ENCODE results near the gene NUDCD3. TPM values are rescaled to one million over a fixed set of nuclear protein-coding genes. Genes with fewer than 3 reads are reported as not detected.

Gene NUDCD3
- total and polyA plus RNA-seq, 8 donors: 12.9 to 147 (median 29.5) TPM

GRCh38 chr7:44378744-44379143, 111.7 kb downstream of the NUDCD3 start:
- peak in 1 of 2 donors; percentile 1 for DNase-seq
- intact Hi-C loops (cut with DNase I; ENCODE audit: low total_unique reads): no loop called here
- no peaks in the 10 kb centered on the region for H3K4me1 ChIP-seq
- peaks cover 0 to 32% (median 31%) of the 10 kb centered on the region in 4 donors for H3K36me3 ChIP-seq
- no peaks in the 10 kb centered on the region for H3K9me3 ChIP-seq
- H3K4me3 ChIP-seq: no peak overlapping the region
- H3K27me3 ChIP-seq: no peaks in the 10 kb centered on the region
- no peak for TF ChIP-seq POLR2A (IDR thresholded peaks at IDR 0.05)
- TF ChIP-seq CTCF (IDR thresholded peaks at IDR 0.05): no peak
- TF ChIP-seq EP300 (IDR thresholded peaks at IDR 0.05): no peak
- TF ChIP-seq POLR2AphosphoS5 (IDR thresholded peaks at IDR 0.05): no peak
- H3K27ac ChIP-seq: no peak overlapping the region
- 59 to 83% (median 65%) methylated on average over 3 of the region's 3 CpGs for WGBS, 5 donors

- no peaks in the 10 kb centered on the region for H3K9me3 ChIP-seq
- intact Hi-C loops (cut with DNase I; ENCODE audit: low total_unique reads): no loop called here
- peaks cover 0 to 23% (median 22%) of the 10 kb centered on the region in 4 donors for H3K36me3 ChIP-seq
- H3K4me1 ChIP-seq: no peaks in the 10 kb centered on the region
- TF ChIP-seq POLR2A (IDR thresholded peaks at IDR 0.05) (no peak), CTCF (IDR thresholded peaks at IDR 0.05) (no peak)
- H3K4me3 ChIP-seq: no peak overlapping the region
- H3K27ac ChIP-seq: no peak overlapping the region
- H3K27me3 ChIP-seq: no peaks in the 10 kb centered on the region
- WGBS, 5 donors: 73 to 77% (median 75%) methylated on average over 5 of the region's 5 CpGs
- peak in 1 of 2 donors; percentile 16 for DNase-seq
These were observed 112.6 kb downstream of the NUDCD3 start for GRCh38 chr7:44377681-44378421.

GRCh38 chr7:44377134-44377463, 113.4 kb downstream of the NUDCD3 start:
- no peak for DNase-seq
- no peaks in the 10 kb centered on the region for H3K9me3 ChIP-seq
- H3K4me1 ChIP-seq: no peaks in the 10 kb centered on the region
- no peak overlapping the region for H3K4me3 ChIP-seq
- peaks cover 0 to 16% (median 14%) of the 10 kb centered on the region in 4 donors for H3K36me3 ChIP-seq
- no peaks in the 10 kb centered on the region for H3K27me3 ChIP-seq
- TF ChIP-seq EP300 (IDR thresholded peaks at IDR 0.05) (no peak), CTCF (IDR thresholded peaks at IDR 0.05) (no peak), POLR2A (IDR thresholded peaks at IDR 0.05) (no peak), POLR2AphosphoS5 (IDR thresholded peaks at IDR 0.05) (no peak)
- no peak overlapping the region for H3K27ac ChIP-seq
- WGBS, 5 donors: 69 to 100% (median 86%) methylated on average over 1 of the region's 1 CpG
- intact Hi-C loops (cut with DNase I; ENCODE audit: low total_unique reads): no loop called here

GRCh38 chr7:44376429-44377133, 113.9 kb downstream of the NUDCD3 start:
- no peaks in the 10 kb centered on the region for H3K27me3 ChIP-seq
- H3K9me3 ChIP-seq: no peaks in the 10 kb centered on the region
- no peak overlapping the region for H3K27ac ChIP-seq
- DNase-seq: peak in 1 of 2 donors; percentile 1
- TF ChIP-seq EP300 (IDR thresholded peaks at IDR 0.05) (no peak), CTCF (IDR thresholded peaks at IDR 0.05) (no peak), POLR2A (IDR thresholded peaks at IDR 0.05) (no peak), POLR2AphosphoS5 (IDR thresholded peaks at IDR 0.05) (no peak)
- no peaks in the 10 kb centered on the region for H3K4me1 ChIP-seq
- WGBS, 5 donors: 37 to 51% (median 44%) methylated on average over 6 to 7 of the region's 7 CpGs
- intact Hi-C loops (cut with DNase I; ENCODE audit: low total_unique reads): no loop called here
- H3K36me3 ChIP-seq: peaks cover 0 to 11% (median 9%) of the 10 kb centered on the region in 4 donors
- no peak overlapping the region for H3K4me3 ChIP-seq
